Peyer's patch (tissue), 4 donors: ENCODE results near the gene CYP21A2.
"Not testable (repeated sequence)": the region's sequence is repeated elsewhere in the genome, so short reads cannot be mapped to it uniquely, and the experiment has no call there.

Experiments
- CTCF ChIP-seq, 6 experiments: fragments of 450-650 bp in 4 of 6; fragments of 200-600 bp in 2 of 6; sonication (generic) in 1 of 6; IDR thresholded peaks; one replicate each; pipeline ENCODE4 v1.5.1; 2017 to 2019; ENCODE audit warnings: antibody characterized with exemption in 6 of 6, mild to moderate bottlenecking in 3 of 6, moderate library complexity in 1 of 6
- POLR2A ChIP-seq, 2 donors: fragments of 450-650 bp; IDR thresholded peaks; one replicate each; pipeline ENCODE4 v1.5.1; 2017; ENCODE audit warnings: antibody characterized with exemption in 2 of 2, mild to moderate bottlenecking in 2 of 2, moderate library complexity in 2 of 2

- TF ChIP-seq CTCF, POLR2A (IDR thresholded peaks at IDR 0.05): not testable (repeated sequence)
These were observed 48.9 kb upstream of the CYP21A2 start for GRCh38 chr6:31989363-31989762.
